SW480 (cell line): ENCODE results near the gene FARP2.

Source experiments
- DNase-seq: peaks from one replicate; pipeline ENCODE4 v3.0.0-alpha.2; 2016; ENCODE audit warnings: low spot score

FARP2 gene

GRCh38 chr2:241323778-241324177 is 32.3 kb upstream of the FARP2 start:
- no peak for DNase-seq

- DNase-seq, result no peak
These were observed 31.3 kb upstream of the FARP2 start for GRCh38 chr2:241324775-241325174.

GRCh38 chr2:241325257-241325656 is 30.8 kb upstream of the FARP2 start:
- DNase-seq, result no peak

- DNase-seq, result no peak
These were observed 26.1 kb upstream of the FARP2 start for GRCh38 chr2:241329669-241330615.

- DNase-seq, result no peak
These were observed 25.5 kb upstream of the FARP2 start for GRCh38 chr2:241330616-241330981.

GRCh38 chr2:241334813-241335212 is 21.3 kb upstream of the FARP2 start:
- DNase-seq, result no peak

GRCh38 chr2:241339839-241340630 is 16.1 kb upstream of the FARP2 start:
- no peak for DNase-seq

- DNase-seq, result no peak
These were observed 15.4 kb upstream of the FARP2 start for GRCh38 chr2:241340631-241341163.

- no peak for DNase-seq
These were observed 11.0 kb upstream of the FARP2 start for GRCh38 chr2:241344925-241345651.

GRCh38 chr2:241349941-241350340 is 6.1 kb upstream of the FARP2 start:
- DNase-seq, result no peak

GRCh38 chr2:241350530-241350877 is 5.6 kb upstream of the FARP2 start:
- DNase-seq, result no peak

GRCh38 chr2:241350878-241351639 is 5.0 kb upstream of the FARP2 start:
- no peak for DNase-seq

GRCh38 chr2:241351640-241352031 is 4.4 kb upstream of the FARP2 start:
- DNase-seq, result peak; percentile 20

- no peak for DNase-seq
These were observed 3.9 kb upstream of the FARP2 start for GRCh38 chr2:241352227-241352626.

- DNase-seq, result peak; percentile 67
These were observed 1.1 kb upstream of the FARP2 start for GRCh38 chr2:241354668-241355658.

- no peak for DNase-seq
These were observed 781 bp downstream of the FARP2 start for GRCh38 chr2:241356871-241357260.

GRCh38 chr2:241357531-241357930 is 1.4 kb downstream of the FARP2 start:
- no peak for DNase-seq

- no peak for DNase-seq
These were observed 2.4 kb downstream of the FARP2 start for GRCh38 chr2:241358470-241358869.

GRCh38 chr2:241359481-241360045 is 3.5 kb downstream of the FARP2 start:
- DNase-seq, result no peak

- no peak for DNase-seq
These were observed 7.3 kb downstream of the FARP2 start for GRCh38 chr2:241363426-241363825.
